Astrocyte (in vitro differentiated cells and primary cell): Measurements from ENCODE around the gene CMSS1. TPM values are rescaled to one million over a fixed set of nuclear protein-coding genes. Genes with fewer than 3 reads are reported as not detected.

Source experiments
- DNase-seq: peaks from one replicate; pipeline ENCODE4 v3.0.0-alpha.2; 2010; ENCODE audit warnings: low read depth
- FAIRE-seq: peaks from 2 replicates; lab custom pipeline; 2011; peaks lifted over from hg19 to GRCh38; lab: Jason Lieb, UNC
- H2AFZ ChIP-seq: 2 replicates; pipeline ENCODE4 v1.6.0; 2012; ENCODE audit warnings: low read depth, low read length, inconsistent platforms
- H3K27ac ChIP-seq: 2 replicates; pipeline ENCODE4 v1.5.1; 2011; ENCODE audit warnings: low read depth, low read length, inconsistent platforms
- H3K27me3 ChIP-seq: 2 replicates; pipeline ENCODE4 v1.6.0; 2011; ENCODE audit warnings: low read length, inconsistent platforms; ENCODE audit not compliant: insufficient read depth
- H3K36me3 ChIP-seq: 2 replicates; pipeline ENCODE4 v1.5.1; 2011; ENCODE audit warnings: low read length, inconsistent platforms; ENCODE audit not compliant: insufficient read depth
- H3K4me1 ChIP-seq: 2 replicates; pipeline ENCODE4 v1.5.1; 2011; ENCODE audit warnings: low read length, inconsistent platforms; ENCODE audit not compliant: insufficient read depth
- H3K4me2 ChIP-seq: 2 replicates; pipeline ENCODE4 v1.6.0; 2012; ENCODE audit warnings: low read length, inconsistent platforms
- H3K4me3 ChIP-seq: 2 replicates; pipeline ENCODE4 v1.5.1; 2011; ENCODE audit warnings: low read depth, mild to moderate bottlenecking, low read length, inconsistent platforms; ENCODE audit not compliant: insufficient read depth
- H3K79me2 ChIP-seq: 2 replicates; pipeline ENCODE4 v1.6.0; 2012; ENCODE audit warnings: mild to moderate bottlenecking, low read length, inconsistent platforms; ENCODE audit not compliant: insufficient read depth
- H3K9ac ChIP-seq: 2 replicates; pipeline ENCODE4 v1.6.0; 2012; ENCODE audit warnings: mild to moderate bottlenecking, low read length, inconsistent platforms
- H3K9me3 ChIP-seq: 2 replicates; pipeline ENCODE4 v1.5.1; 2012; ENCODE audit warnings: low read depth, mild to moderate bottlenecking, low read length, inconsistent platforms; ENCODE audit not compliant: insufficient read depth
- H4K20me1 ChIP-seq: 2 replicates; pipeline ENCODE4 v1.6.0; 2012; ENCODE audit warnings: low read length, inconsistent platforms; ENCODE audit not compliant: insufficient read depth
- H3K27ac Mint-ChIP-seq: one replicate; pipeline ENCODE4 v1.8.0; 2021; ENCODE audit warnings: mild to moderate bottlenecking, mixed read lengths; ENCODE audit not compliant: unreplicated experiment
- H3K27me3 Mint-ChIP-seq: one replicate; pipeline ENCODE4 v1.8.0; 2021; ENCODE audit warnings: low read depth, mixed read lengths; ENCODE audit not compliant: unreplicated experiment
- H3K36me3 Mint-ChIP-seq: one replicate; pipeline ENCODE4 v1.8.0; 2021; ENCODE audit warnings: low read depth, mixed read lengths; ENCODE audit not compliant: unreplicated experiment
- H3K4me1 Mint-ChIP-seq: one replicate; pipeline ENCODE4 v1.8.0; 2021; ENCODE audit warnings: low read depth, mixed read lengths; ENCODE audit not compliant: unreplicated experiment
- H3K4me3 Mint-ChIP-seq: one replicate; pipeline ENCODE4 v1.8.0; 2021; ENCODE audit warnings: mild to moderate bottlenecking, moderate library complexity, mixed read lengths; ENCODE audit not compliant: unreplicated experiment
- H3K9me3 Mint-ChIP-seq: one replicate; pipeline ENCODE4 v1.8.0; 2021; ENCODE audit warnings: mild to moderate bottlenecking, mixed read lengths; ENCODE audit not compliant: unreplicated experiment
- CTCF ChIP-seq: IDR thresholded peaks from 2 replicates; pipeline ENCODE4 v1.5.1; 2011; ENCODE audit warnings: low read depth, mild to moderate bottlenecking, inconsistent platforms, low read length, moderate library complexity; ENCODE audit not compliant: insufficient read depth
- EZH2 ChIP-seq: IDR thresholded peaks from 2 replicates; pipeline ENCODE4 v1.6.1; 2012; ENCODE audit warnings: mild to moderate bottlenecking, low read length, inconsistent platforms; ENCODE audit not compliant: insufficient read depth
- total RNA-seq: library from RNA; stranded (reverse); gene quantifications from 2 replicates; pipeline ENCODE4 v1.2.1, GENCODE V29; 2021

CMSS1 gene
- total RNA-seq, 1 donor from 2014 or later, result 12.5 TPM

DNA sequence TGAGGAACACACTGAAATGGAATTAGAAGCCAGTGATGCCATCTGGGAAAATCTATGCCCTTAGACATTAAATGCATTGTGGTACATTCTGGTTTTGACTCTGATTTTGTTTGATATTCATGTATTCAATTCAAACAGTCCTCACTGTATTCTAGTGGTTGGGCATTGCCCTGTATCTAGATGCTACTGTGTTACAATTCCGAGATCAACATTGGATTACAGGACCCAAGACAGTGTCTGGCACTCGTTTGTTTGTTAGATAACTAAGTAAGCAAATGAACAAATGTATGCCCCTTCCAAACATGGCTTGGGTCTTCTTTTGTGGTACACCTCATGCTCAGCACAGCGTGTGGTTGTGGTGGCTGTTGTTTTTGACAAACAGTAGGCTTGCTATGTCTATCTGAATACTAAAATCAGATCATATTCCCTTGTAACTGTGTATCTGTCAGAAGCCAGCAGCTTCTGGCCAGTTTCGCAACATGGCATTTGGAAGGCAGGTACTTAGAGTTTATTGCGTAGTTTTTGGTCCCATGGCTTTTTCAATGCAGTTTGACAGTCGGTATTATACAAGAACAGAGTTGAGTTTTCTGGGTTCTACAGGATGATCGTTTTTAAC, 290.9 kb downstream of the CMSS1 start:
- Histone ChIP-seq H3K79me2 (no peaks in the 10 kb centered on the region), H3K4me1 (peaks cover 17% of the 10 kb centered on the region), H3K27ac (no peak overlapping the region), H3K4me2 (no peak overlapping the region), H3K4me3 (no peak overlapping the region), H3K27me3 (no peaks in the 10 kb centered on the region), H4K20me1 (no peaks in the 10 kb centered on the region), H3K36me3 (no peaks in the 10 kb centered on the region), H3K9ac (no peak overlapping the region), H3K9me3 (no peaks in the 10 kb centered on the region), H2AFZ (no peak overlapping the region)
- Mint-ChIP-seq H3K36me3 (no peaks in the 10 kb centered on the region), H3K27me3 (no peaks in the 10 kb centered on the region), H3K27ac (no peak overlapping the region), H3K9me3 (no peaks in the 10 kb centered on the region), H3K4me1 (peaks cover 36% of the 10 kb centered on the region), H3K4me3 (no peak overlapping the region)
- TF ChIP-seq EZH2, result no peak
- TF ChIP-seq CTCF, result no peak
- DNase-seq, result no peak
- FAIRE-seq, result no peak

GRCh38 chr3:100110162-100110561, 292.5 kb downstream of the CMSS1 start:
- no peak overlapping the region for H3K4me3 ChIP-seq
- TF ChIP-seq CTCF (no peak), EZH2 (no peak)
- no peak overlapping the region for H3K9ac ChIP-seq
- H3K27ac Mint-ChIP-seq, result no peak overlapping the region
- no peak overlapping the region for H3K4me3 Mint-ChIP-seq
- no peaks in the 10 kb centered on the region for H3K9me3 ChIP-seq
- no peaks in the 10 kb centered on the region for H3K36me3 ChIP-seq
- H3K36me3 Mint-ChIP-seq, result no peaks in the 10 kb centered on the region
- no peaks in the 10 kb centered on the region for H3K79me2 ChIP-seq
- H3K27ac ChIP-seq, result no peak overlapping the region
- H4K20me1 ChIP-seq, result no peaks in the 10 kb centered on the region
- H3K4me1 Mint-ChIP-seq, result peaks cover 25% of the 10 kb centered on the region
- no peak overlapping the region for H2AFZ ChIP-seq
- no peaks in the 10 kb centered on the region for H3K9me3 Mint-ChIP-seq
- H3K27me3 ChIP-seq, result no peaks in the 10 kb centered on the region
- DNase-seq, result no peak
- no peak overlapping the region for H3K4me2 ChIP-seq
- H3K27me3 Mint-ChIP-seq, result no peaks in the 10 kb centered on the region
- FAIRE-seq, result no peak
- peaks cover 7% of the 10 kb centered on the region for H3K4me1 ChIP-seq

- Histone ChIP-seq H3K9ac (no peak overlapping the region), H3K27ac (no peak overlapping the region), H4K20me1 (no peaks in the 10 kb centered on the region), H3K4me1 (peaks cover 7% of the 10 kb centered on the region), H3K4me3 (no peak overlapping the region), H3K79me2 (no peaks in the 10 kb centered on the region), H3K4me2 (no peak overlapping the region), H3K36me3 (no peaks in the 10 kb centered on the region), H2AFZ (no peak overlapping the region), H3K27me3 (no peaks in the 10 kb centered on the region), H3K9me3 (no peaks in the 10 kb centered on the region)
- no peaks in the 10 kb centered on the region for H3K27me3 Mint-ChIP-seq
- no peaks in the 10 kb centered on the region for H3K9me3 Mint-ChIP-seq
- H3K4me1 Mint-ChIP-seq, result peaks cover 10% of the 10 kb centered on the region
- H3K36me3 Mint-ChIP-seq, result no peaks in the 10 kb centered on the region
- FAIRE-seq (no peak), DNase-seq (no peak)
- TF ChIP-seq CTCF, result no peak
- no peak for TF ChIP-seq EZH2
- H3K27ac Mint-ChIP-seq, result no peak overlapping the region
- no peak overlapping the region for H3K4me3 Mint-ChIP-seq
These were observed 294.1 kb downstream of the CMSS1 start for GRCh38 chr3:100111728-100112127.
